Stimulated activated CD4-positive, alpha-beta T cell treated with anti-CD3 and anti-CD28 coated beads, Interleukin-15, amount 100 ng/mL, for 1 hour (primary cell): ENCODE results near the gene SBSN.

Experiments used
- DNase-seq, 2 donors: peaks; one replicate each; pipeline ENCODE4 v3.0.0-alpha.2; 2020; ENCODE audit warnings: low read depth in 1 of 2, low spot score in 1 of 2

Gene SBSN

DNA sequence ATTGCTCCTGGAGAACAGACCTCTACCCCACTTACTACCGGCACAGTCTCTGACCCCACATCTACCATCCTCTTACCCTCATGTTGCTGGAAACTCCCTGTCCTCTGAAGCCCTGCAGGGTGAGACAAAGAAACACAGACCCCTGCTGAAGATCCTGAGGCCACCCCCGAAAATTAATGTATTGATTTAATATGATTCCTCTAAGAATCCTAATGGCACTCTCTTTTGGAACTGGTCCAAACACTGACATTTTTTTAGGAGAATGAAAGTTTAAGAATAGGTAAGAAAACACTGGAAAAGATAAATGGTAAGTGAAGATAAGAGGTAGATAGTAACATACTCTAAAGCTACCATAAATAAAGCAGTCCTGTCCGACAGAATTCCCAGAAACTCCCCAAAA lies 20.0 kb downstream of the SBSN start:
- no peak for DNase-seq

DNA sequence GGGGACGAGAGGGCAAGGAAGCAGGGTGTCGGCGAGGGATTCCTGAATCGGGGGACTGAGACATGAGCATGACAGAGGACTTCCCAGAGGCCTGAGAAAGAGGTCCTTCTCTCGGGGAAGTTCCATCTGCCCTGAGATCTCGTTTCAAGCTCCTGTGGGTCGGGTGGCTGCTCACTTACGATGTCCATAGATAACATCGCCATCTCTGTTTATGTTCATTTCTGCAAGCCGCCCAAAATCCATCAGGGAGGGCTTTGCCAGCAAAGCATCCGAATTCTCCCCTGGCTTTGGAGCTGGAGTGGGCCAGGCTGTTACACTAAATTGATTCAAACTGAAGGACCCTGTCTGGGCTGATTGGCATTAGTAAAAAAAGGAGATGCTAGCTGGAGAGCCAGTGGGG lies 20.6 kb downstream of the SBSN start:
- DNase-seq = no peak

DNA sequence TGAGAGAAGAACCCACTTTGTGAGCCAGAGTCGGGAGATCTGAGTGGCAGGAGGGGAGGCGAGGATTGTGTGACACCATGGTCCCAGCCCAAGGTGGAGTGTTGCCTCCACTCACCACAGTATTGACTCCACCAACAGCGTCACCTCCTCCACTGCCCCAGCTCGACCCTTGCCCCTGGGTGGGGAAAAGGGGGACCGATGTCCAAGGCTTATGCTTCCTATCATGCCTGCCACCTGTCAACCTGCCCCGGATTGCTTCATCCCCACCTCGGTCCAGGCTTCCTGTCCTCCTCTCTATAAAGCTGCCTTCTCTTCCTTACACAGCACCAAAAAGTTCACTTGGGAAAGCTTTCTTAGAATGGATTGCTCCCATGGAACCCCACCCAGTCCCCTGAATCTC lies 22.1 kb downstream of the SBSN start:
- no peak for DNase-seq

DNA sequence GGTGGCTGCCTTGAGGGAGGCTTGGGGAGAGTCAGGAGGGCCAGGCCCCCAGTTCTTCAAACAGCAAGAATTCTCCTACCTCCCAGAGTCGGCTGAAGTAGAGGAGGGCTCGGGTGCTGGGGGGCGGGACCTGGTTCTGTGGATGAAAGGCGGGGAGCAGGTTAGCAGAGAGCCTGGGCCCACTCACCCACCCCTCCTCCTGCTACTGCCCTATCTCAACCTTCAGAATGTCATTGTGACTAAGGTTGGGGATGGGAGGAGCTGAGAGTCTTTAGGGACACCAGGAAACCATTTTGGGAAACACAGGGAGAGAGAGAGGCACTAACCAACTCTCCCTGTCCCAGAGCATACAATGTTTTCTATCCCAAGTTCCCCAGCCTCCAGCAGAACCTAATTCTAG lies 25.4 kb downstream of the SBSN start:
- no peak for DNase-seq

DNA sequence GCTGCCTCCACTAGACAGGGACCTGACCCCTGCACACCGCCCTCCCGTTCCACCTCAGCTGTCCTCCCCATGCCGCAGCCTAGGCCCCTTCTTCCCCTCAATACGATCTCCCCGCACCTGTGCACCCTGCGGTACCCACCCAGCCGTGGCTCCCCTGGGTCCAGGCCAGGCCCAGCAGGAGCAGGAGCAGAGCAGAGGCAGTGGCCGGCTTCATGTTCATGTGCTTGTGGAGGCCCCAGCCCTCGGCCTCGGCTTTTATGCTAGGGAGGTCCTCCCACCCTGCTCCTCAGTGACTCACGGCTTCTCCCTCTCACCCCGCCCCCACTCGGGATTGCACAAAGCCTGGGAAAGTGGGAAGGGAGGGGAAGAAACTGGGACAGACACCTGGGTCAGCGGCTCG lies 26.4 kb downstream of the SBSN start:
- no peak for DNase-seq

DNA sequence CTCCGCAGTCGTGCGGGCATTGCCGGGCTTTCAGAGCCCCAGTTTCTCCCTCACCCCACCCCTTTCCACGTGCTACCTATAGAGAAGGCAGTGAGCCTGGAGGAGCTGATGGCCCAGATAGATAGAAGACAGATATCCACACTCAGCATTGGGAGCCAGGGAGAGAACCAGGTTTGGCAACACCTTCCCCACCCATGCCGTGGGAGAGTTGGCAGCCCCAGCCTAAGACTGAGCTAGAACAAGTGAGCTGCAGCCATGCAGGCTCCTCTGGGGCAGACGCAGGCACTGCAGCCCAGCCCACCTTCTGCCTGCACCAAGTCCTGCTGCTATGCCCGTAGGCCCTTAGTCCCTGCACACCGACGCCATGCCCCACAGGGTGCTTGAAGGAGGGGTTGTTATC lies 27.5 kb downstream of the SBSN start:
- DNase-seq = no peak

DNA sequence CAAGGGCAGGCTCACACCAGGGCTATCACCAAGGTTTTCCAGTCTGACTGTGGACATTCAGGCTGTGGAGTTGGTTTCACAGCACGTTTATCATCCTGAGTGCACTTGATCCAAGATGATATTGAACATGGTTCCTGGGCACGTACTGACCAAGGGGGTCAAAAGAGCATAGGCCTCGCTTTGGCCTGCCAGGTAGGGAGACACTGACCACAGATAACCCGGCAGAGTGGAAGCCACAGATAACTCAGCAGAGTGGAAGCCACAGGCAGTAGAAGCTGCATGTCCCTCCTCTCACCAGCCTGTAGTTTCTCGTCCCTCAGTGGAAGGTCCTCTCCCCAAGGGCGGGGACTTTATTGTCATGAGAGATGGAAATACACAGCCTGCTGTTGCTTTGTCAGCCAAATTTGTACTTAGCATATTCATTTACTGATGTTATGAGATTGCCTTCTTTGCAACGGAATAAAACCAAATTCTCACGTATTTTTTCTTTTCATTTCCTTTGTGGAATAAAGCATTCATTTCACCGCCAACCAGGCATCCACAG lies 29.1 kb downstream of the SBSN start:
- DNase-seq = no peak

DNA sequence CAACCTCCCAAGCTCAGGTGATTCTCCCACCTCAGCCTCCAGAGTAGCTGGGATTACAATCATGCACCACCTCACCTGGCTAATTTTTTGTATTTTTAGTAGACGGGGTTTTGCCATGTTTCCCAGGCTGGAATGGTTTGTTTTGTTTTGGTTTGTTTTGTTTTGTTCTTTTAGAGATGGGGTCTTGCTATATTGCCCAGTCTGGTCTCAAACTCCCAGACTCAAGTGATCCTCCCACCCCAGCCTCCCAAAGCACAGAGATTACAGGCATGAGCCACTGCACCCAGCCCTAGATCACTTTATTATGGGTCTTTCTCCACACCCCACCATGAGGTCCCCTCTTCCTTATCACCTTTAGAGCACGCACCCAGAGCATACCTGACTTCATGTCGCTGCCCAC lies 29.9 kb downstream of the SBSN start:
- DNase-seq = no peak

DNA sequence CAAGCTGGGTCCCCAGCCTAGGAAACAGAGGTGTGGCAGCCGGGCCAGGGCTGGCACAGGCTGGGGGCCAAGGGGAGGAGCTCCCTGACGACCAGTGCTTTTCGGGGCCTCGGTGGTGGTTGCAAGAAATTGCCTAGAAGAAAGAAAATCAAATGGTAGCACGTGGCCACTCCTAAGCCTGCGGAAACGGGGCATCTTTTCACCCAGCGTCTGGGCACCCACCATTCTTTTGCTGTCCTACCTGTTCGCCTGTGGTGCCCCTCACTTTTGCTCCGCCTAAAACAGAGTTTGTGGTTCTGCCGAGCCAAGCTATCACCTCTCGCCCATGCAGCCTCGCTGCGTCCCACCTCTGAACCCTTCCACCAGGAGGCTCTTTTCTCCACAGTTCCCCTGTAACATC lies 30.7 kb downstream of the SBSN start:
- DNase-seq = no peak

DNA sequence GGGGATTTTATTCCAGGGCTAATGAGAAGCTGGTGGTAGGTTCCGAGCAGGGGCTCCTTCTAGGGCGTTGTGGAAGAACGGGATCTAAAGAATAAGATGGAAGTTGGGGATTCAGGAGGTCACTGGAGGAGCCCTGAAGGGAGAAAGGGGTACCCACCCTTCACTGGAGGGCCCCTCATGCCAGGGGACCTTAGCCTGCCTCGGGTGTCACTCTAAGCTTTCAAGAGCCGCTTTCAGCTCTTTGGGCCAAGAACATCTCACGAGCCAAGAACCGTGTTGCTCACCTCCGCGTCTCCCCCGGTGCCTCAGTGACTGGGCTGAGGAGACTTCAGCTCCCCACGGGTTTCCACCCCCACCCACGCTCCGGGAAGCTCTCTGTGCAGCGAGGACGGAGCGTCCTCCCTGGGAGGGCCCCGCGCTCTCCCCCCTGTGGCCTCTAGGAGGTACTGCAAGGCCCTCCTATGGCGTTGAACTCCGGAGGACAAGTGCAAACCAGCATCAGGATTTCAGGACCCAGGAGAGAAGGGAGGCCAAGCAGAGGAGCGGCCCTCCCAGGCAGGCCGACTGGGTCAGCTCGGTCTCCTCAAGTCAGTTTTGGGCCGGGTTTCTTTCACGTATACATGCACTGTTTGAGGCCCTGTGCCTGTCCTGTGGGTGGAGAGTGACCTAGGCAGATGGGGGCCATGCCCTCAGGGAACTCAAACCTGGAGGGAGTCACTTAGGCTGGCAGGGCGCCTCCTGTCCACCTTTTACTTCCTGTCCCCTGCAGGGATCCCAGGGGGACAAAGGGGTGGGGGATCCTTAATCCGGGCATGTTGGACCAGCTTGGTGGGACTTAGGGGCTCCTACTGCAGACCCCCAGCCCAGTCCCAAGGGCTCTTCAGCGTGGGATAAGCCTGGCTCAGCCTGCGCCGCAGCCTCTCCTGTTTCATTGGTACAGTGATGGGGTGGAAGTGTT lies 32.7 kb downstream of the SBSN start:
- DNase-seq = peak; percentile 42 to 66

DNA sequence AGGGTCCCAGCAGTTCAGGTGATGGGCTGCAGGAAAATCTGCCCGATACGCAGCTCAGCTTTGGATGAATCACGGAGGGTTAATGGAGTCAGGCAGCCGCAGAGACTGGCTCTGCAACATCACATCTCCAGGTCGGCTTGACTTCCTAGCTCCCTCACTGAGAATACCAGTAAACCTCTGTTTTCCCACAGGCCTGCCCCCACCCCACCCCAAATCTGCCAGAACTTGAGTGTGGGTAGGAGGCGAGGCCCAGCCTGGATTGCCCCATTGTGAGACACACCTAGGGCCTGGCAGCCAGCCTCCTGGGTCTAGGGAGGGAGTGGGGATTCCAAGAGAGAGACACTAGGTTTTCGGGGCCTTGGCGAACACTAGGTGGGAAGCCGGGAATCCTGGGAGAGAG lies 34.1 kb downstream of the SBSN start:
- DNase-seq = no peak

DNA sequence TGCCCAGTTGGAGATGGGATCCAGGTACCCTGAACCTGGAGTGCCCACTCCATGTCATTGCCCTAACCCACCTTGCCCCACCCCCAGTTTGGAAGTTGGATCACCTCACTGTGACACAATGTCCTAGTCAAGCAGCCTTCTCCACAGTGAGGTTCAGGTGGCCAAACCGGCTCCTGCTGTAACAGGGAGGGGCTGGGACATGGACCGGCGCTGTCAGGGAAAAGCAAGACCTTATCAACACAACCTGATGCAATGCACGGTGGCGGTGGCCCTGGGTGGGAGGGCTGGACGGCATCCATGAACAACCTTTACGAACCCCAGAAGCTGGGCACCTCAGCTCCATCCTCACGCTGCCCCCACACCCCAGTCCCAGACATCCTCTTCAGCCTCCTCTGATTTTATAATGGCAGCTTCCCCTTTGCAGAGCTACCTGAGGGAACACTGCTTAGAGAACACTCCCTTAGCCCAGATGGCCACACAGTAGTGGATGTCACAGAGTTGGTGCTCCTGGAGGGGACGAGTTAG lies 36.2 kb downstream of the SBSN start:
- DNase-seq = no peak

DNA sequence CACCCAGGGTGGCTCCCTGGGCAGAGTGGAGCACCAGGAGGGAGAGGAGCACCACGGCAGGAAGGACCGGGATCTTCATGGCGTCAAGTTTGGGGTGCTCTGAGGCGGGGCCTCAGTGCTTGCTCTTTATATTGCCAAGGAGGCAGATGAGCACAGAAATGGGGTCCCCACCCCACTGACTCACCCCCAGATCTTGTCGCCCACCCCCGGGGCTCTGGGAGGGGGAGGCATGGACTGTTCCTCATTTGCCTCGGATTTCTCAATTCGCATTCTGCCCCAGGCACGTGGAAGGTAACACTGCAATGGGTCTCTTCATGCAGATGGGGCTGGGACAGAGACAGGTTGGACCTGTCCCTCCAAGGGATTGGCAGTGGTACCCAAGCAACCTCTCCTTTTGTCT lies 37.7 kb downstream of the SBSN start, which contains the start of gene KRTDAP:
KRTDAP (minus strand) TSS at position 101 of the 400 bp plus-strand sequence; CDS start at position 79, 22 bp downstream.
- no peak for DNase-seq

DNA sequence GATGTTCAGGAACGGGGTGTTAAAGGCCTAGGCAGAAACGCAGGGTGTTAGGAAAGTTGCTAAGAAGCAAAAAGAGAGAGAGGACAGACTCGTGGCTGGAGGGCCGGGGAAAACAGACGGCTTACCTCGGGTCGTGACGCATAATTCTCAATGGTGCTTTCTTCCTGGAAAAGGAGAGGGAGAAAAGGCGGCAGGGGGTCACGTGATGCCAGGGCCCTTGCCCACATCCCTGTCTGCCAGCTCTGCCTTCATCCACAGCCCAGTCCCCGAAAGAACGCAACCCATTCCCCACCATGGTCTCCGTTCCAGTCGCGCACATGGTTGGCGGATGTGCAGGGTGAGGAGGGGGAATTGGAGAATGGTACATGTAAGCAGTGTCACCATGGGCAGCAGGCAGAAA lies 39.4 kb downstream of the SBSN start:
- no peak for DNase-seq

DNA sequence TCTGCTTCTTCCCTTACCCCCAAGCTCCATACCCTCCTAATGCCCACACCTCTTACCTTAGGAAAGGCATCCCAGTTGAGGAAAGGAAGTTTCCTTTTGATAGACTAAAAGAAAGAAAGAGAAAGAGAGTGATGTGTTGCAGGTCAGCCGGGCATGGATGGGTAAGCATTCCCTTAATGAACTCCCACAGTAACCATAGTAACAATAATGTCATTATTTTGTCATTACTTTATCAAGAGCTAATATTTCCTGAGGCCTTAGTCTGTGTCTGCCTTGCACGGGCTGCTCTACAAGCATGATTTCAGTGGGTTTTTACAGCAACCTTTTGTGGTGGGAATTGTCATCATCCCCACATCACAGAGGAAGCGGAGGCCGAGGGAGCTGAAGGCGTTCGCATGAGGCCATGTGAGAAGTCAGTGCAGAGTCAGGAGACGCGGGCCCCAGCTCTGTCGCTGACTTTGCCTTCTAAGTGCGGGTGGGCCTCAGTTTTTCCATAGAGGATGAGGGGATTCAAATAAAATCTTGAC lies 40.4 kb downstream of the SBSN start:
- DNase-seq = no peak

DNA sequence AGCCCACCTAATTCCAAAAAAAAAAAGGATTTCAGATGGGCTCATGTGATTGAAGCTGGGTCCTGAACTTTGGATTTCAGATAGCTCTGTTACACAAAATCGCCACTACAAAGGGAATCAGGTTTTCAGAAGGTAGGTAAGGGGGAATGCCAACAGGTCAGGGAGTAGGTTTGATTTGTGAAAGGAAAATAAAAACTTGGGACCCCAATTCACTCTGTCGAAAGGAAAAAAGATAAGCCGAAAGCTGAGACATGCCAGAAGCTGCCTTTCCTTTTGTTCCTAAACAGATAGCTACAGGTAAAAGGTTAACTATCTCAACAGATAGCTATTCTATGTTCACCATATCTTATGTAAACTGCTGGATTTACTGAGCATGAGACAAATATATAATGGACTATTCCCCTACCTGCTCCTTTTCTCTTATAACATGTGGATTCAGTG lies 41.8 kb downstream of the SBSN start:
- DNase-seq = no peak

DNA sequence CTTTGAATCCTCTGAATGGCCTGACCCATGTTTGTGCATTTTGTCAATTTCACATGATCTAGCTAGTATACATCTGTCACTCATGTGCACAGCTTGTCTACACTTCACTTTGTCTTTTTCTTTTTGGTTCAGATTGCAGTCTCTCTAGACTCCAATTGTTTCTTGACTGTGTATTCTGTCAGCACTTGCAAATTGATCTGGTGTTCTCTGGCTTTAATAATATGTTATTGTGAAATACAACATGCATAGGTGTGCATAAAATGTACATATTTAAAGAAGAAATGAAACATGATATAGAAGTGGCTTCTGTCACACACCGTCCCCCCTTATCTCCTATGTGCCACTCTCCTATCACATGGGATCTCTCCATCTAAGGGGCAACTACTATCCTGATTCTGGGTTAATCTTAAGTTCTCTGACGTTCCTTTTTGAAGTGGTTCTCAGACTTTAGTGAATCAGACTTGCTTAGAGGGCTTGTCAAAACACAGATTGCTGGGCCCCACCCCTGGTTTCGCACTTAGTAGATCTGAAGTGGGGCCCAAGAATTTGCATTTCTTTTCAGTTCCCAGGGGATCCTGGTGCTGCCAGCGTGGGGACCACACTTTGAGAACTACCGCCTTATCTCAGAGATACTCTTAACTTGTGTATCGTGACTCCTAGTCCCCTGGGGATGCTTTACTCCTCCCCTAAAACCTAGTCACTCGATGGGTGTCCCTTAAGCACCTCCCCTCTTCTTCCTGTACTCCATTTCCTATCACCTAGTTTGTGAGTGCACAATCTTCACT lies 43.7 kb downstream of the SBSN start:
- no peak for DNase-seq

DNA sequence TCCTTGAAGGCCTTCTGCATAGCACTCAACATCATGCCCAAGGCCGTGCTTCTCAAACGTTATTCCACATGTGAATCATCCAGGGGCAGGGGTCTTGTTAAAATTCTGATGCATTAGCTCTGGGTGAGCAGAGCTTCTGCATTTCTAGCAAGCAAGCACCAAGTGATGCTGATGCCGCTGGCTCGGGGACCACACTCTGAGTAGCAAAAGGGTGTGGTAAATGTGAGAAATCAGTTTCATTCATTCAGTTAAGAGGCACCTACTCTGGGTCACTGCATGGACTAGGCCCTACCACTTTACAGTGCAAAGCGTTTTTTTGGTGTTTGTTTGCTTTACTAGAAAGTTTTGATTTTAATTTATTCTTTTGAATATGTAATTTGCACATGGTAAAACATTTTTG lies 45.0 kb downstream of the SBSN start:
- DNase-seq = no peak

DNA sequence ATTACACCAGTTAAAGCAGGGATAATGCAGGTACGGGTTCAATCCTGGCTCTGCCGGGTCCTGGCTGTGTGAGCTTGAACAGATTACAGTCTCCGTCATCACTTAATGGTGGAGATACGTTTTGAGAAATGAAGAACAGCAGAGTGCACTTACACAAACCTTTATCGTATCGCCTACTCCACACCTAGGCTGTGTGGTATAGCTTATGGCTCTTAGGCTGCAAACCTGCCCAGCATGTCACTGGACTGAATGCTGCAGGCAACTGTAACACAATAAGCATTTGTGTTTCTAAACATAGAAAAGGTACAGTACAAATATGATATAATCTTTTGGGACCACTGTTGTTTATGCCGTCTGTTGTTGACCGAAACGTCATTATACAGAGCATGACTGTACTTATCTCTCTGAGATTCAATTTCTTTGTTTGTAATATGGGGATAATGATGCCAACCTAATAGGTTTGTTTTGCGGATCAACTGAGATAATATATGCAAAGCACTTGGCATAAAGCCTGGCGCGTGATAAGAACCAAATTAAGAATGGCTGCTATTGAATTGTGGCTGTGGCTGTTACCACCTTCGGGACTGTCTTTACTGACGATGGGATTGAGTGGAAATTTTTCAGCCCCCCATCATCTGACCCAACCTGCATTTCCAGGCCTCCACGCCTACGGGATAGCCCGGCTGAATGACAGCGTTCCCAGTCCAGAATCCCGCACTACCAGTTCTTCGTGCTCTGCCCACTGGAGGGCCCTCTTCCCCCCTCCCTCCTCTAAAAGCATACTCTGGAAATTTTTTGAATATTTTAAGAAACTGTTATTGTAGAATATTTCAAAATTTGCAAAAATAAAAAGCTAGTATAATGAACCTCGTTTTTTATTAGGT lies 49.1 kb downstream of the SBSN start:
- no peak for DNase-seq

DNA sequence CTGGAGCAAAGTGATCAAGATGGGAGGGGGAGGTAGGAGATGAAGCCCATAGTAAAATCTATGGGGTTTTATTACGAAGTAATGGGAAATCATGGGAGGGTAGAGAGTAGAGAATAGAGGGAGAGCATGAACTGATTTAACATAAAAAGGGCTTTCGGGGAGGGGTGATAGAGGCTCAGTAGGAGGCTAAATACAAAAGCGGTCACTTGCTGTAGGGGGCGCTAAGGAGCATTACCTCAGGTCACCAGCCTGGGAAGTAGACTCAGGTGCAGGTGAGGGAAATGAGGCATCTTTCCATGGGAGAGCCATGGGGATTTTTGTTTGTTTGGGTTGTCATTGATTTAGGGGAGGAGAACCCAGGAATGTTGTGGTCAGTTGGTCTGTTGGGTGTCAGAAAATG lies 52.0 kb downstream of the SBSN start:
- no peak for DNase-seq
